BJ (cell line): ENCODE measurements around the gene AP1S2. TPM values are rescaled to one million over a fixed set of nuclear protein-coding genes. Genes with fewer than 3 reads are reported as not detected.
"Not testable (repeated sequence)": the region's sequence is repeated elsewhere in the genome, so short reads cannot be mapped to it uniquely, and the experiment has no call there.

Experiments
- CTCF ChIA-PET: fragments of 350-600 bp; formaldehyde crosslinking; extraction: SDS; loops from one replicate; lab custom pipeline; 2021; ENCODE audit warnings: antibody characterized with exemption, inconsistent platforms; lab: Yijun Ruan, JAX
- POLR2A ChIA-PET: fragments of 300-600 bp; sonication (Branson Sonifier 250); formaldehyde crosslinking; extraction: SDS; loops from one replicate; lab custom pipeline; 2021; ENCODE audit warnings: antibody characterized with exemption; lab: Charles Lee
- DNase-seq: peaks from one replicate; pipeline ENCODE4 v3.0.0-alpha.2; 2011; ENCODE audit warnings: low read depth
- H3K27me3 ChIP-seq: 2 replicates; pipeline ENCODE4 v1.6.0; 2011; ENCODE audit warnings: low read length; ENCODE audit not compliant: control insufficient read depth, insufficient read depth
- H3K36me3 ChIP-seq: 2 replicates; pipeline ENCODE4 v1.5.1; 2011; ENCODE audit warnings: low read length; ENCODE audit not compliant: control insufficient read depth, insufficient read depth
- H3K4me3 ChIP-seq: 2 replicates; pipeline ENCODE4 v1.5.1; 2011; ENCODE audit warnings: low read depth, mild to moderate bottlenecking, control low read depth, low read length
- polyA plus RNA-seq: library from polyadenylated mRNA; depleted of rRNA; stranded (reverse); fragments of >200 nt; gene quantifications from 2 replicates; pipeline ENCODE4 v1.2.3, GENCODE V29; 2011
- TF ChIP-seq, protein P1 (sequence below): IDR thresholded peaks from 2 replicates; pipeline ENCODE4 v1.5.1; 2011; ENCODE audit warnings: low read depth, mild to moderate bottlenecking, control low read depth, inconsistent platforms, low read length, moderate library complexity; ENCODE audit not compliant: insufficient read depth

AP1S2 gene
- polyA plus RNA-seq, 1 experiment = 14.8 TPM

DNA sequence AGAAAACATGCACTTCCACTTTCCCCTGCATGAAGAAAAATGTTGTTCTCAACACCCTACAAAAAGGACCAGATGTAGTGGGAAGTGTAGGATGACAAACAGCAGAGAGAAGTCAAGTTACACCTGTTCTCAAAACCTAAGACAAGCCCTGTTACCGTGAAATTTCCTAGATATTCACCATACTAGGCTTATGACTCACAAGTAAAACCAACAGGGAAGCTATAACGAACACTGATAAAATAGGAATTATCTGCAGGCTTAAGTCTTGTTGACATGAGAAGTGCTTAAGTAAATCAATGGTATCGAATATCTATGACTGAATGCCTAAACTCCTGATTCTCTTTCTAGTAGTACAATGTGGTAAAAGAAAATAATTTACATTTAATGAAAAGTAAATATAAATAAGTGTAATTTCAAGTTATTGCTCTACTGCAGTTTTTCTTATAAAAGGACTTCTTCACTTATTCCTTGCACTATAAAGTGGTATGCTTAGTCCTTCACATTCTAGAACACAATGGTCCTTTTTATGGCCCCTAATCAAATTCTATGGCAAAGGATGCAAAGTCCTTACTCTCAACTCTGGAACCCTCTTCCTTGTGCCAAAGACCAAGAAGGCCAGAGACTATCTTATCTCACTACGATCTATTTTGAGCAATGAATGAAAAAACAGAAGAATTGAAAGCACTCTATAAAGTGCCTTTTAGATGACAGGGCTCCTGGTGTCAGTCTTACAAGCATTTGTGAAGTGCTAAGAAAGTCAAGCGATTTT lies 19.6 kb downstream of the AP1S2 start:
- ChIA-PET CTCF (interaction anchor here (1.6 kb wide), 1 partner anchor 13 kb away, joined by 4 read pairs; no protein-coding TSS in a partner anchor), POLR2A (no interaction called here)
- no peak overlapping the region for H3K4me3 ChIP-seq
- TF ChIP-seq, protein P1, sequence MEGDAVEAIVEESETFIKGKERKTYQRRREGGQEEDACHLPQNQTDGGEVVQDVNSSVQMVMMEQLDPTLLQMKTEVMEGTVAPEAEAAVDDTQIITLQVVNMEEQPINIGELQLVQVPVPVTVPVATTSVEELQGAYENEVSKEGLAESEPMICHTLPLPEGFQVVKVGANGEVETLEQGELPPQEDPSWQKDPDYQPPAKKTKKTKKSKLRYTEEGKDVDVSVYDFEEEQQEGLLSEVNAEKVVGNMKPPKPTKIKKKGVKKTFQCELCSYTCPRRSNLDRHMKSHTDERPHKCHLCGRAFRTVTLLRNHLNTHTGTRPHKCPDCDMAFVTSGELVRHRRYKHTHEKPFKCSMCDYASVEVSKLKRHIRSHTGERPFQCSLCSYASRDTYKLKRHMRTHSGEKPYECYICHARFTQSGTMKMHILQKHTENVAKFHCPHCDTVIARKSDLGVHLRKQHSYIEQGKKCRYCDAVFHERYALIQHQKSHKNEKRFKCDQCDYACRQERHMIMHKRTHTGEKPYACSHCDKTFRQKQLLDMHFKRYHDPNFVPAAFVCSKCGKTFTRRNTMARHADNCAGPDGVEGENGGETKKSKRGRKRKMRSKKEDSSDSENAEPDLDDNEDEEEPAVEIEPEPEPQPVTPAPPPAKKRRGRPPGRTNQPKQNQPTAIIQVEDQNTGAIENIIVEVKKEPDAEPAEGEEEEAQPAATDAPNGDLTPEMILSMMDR = no peak
- no peaks in the 10 kb centered on the region for H3K36me3 ChIP-seq
- DNase-seq = no peak
- no peaks in the 10 kb centered on the region for H3K27me3 ChIP-seq

DNA sequence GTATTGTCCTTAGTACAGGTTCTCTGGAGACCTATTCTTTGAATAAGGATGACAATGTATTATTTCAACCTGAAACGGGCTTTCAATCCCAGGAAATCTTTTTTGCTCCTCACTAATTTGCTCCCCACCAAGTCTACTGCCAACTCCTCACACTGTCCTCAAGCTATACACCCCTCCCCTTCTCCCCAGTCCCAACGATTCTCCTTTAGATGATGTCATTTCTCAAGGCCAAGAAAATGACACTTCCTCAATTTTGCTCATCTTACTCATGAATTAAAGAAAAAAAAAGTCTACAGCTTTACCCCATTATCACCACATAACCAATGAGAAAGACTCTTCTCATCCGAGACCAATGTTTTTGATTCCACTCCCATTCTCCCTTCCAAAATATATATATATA lies 20.6 kb downstream of the AP1S2 start:
- TF ChIP-seq, protein P1 = no peak
- ChIA-PET CTCF (no interaction called here), POLR2A (no interaction called here)
- Histone ChIP-seq H3K36me3 (no peaks in the 10 kb centered on the region), H3K4me3 (no peak overlapping the region), H3K27me3 (no peaks in the 10 kb centered on the region)
- no peak for DNase-seq

DNA sequence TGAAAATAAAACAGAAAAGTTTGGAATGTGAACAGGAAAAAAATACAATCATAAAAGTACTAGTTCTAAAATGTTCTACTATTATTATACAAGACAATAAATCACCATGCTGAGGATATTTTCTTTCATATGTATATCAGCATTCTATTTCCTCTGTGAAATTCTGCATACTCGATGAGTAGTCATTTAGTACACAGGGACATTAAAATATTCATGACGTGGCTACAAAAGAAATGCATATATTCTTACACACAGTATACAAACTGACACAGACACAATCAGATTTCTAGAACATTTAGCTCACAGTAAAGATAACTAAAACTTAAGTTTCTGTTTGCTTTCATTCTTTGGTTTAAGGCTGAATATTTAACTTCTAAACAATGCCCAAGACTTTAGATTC lies 23.3 kb downstream of the AP1S2 start:
- POLR2A ChIA-PET, CTCF ChIA-PET, H3K27me3 ChIP-seq, DNase-seq, H3K4me3 ChIP-seq, H3K36me3 ChIP-seq: not testable (repeated sequence)

DNA sequence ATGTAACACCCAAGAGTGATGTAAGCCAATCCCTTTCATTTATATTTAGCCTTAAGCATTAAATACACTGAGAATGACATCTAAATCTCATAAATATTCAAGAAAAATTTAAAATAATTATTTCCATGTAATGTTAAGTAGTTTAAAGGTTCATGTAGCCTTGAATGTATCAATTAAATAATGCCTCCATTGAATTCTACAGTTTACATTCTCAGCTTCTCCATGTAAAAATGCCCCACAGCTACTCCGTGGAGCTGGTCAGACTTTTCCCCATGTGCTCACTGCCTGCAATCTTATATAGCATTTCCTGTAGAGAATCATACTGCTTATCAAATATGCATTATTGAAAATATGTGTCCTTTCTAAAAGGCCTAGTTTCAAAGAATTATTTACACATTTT lies 25.4 kb downstream of the AP1S2 start:
- Histone ChIP-seq H3K27me3 (no peaks in the 10 kb centered on the region), H3K4me3 (no peak overlapping the region), H3K36me3 (no peaks in the 10 kb centered on the region)
- ChIA-PET POLR2A (no interaction called here), CTCF (no interaction called here)
- TF ChIP-seq, protein P1 = no peak
- DNase-seq = no peak

DNA sequence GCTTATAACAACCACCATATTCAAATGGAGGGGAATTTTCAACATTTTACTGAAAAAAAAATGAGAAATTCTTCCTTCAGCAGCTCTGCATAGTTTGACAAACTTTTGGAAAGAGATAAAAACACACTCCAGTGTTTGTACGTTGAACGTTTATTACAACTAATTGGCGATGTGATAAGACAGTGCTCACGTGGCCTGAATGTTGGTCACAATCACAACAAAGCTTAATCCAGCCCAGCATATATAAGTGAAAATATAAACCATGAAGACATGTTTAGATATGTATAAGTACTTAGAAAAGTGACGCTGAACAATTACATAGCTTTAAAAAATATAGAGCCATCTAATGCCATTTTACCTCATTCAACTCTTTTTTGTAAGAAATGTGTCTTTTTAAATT lies 28.7 kb downstream of the AP1S2 start:
- ChIA-PET CTCF (no interaction called here), POLR2A (no interaction called here)
- Histone ChIP-seq H3K27me3 (no peaks in the 10 kb centered on the region), H3K36me3 (no peaks in the 10 kb centered on the region), H3K4me3 (no peak overlapping the region)
- TF ChIP-seq, protein P1 = no peak
- DNase-seq = no peak

DNA sequence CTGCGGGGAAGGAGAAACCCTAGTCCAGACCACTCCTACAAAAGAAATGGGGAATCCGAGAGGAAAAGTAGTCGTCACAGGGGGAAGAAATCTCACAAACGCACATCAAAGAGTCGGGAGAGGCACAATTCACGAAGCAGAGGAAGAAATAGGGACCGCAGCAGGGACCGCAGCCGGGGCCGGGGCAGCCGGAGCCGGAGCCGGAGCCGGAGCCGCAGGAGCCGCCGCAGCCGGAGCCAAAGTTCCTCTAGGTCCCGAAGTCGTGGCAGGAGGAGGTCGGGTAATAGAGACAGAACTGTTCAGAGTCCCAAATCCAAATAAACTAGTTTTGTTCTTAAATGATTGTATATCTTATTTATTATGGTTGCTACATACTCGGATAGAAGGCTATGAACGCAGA lies 31.7 kb downstream of the AP1S2 start:
- TF ChIP-seq, protein P1 = no peak
- Histone ChIP-seq H3K4me3 (no peak overlapping the region), H3K36me3 (no peaks in the 10 kb centered on the region), H3K27me3 (no peaks in the 10 kb centered on the region)
- CTCF ChIA-PET = no interaction called here
- POLR2A ChIA-PET = no interaction called here
- no peak for DNase-seq
